Measurements from ENCODE around the gene DEPDC4. TPM values are rescaled to one million over a fixed set of nuclear protein-coding genes. Genes with fewer than 3 reads are reported as not detected.
A peak's percentile ranks its signal among the peaks of the same experiment; 100 is the strongest.

DEPDC4 gene
- total RNA-seq, 1 experiment from 2014 or later = 2.0 TPM

- DNase-seq (ENCODE audit: low read depth) = no peak
Measured at GRCh38 chr12:100215209-100215608, 51.7 kb downstream of the DEPDC4 start.

- no peak for DNase-seq (ENCODE audit: low read depth)
Measured at GRCh38 chr12:100214518-100214917, 52.4 kb downstream of the DEPDC4 start.

- no peak for DNase-seq (ENCODE audit: low read depth)
Measured at GRCh38 chr12:100213016-100213891, 53.6 kb downstream of the DEPDC4 start.

GRCh38 chr12:100211698-100212097, 55.2 kb downstream of the DEPDC4 start:
- no peak for DNase-seq (ENCODE audit: low read depth)

GRCh38 chr12:100208834-100209233, 58.0 kb downstream of the DEPDC4 start:
- DNase-seq (ENCODE audit: low read depth) = no peak

GRCh38 chr12:100207311-100207710, 59.6 kb downstream of the DEPDC4 start:
- no peak for DNase-seq (ENCODE audit: low read depth)

GRCh38 chr12:100201604-100202423, 65.1 kb downstream of the DEPDC4 start:
- DNase-seq (ENCODE audit: low read depth) = no peak

GRCh38 chr12:100200463-100201181, 66.3 kb downstream of the DEPDC4 start, which contains the start of gene ACTR6:
ACTR6 (plus strand) TSS chr12:100200815; CDS start chr12:100200852, 37 bp downstream.
- peak; percentile 95 for DNase-seq (ENCODE audit: low read depth)

- peak; percentile 22 for DNase-seq (ENCODE audit: low read depth)
Measured at GRCh38 chr12:100199347-100200149, 67.3 kb downstream of the DEPDC4 start.

GRCh38 chr12:100199023-100199346, 67.9 kb downstream of the DEPDC4 start:
- no peak for DNase-seq (ENCODE audit: low read depth)

GRCh38 chr12:100197486-100197885, 69.4 kb downstream of the DEPDC4 start:
- no peak for DNase-seq (ENCODE audit: low read depth)

- no peak for DNase-seq (ENCODE audit: low read depth)
Measured at GRCh38 chr12:100193085-100193484, 73.8 kb downstream of the DEPDC4 start.

Other genes starting within 250 kb of the DEPDC4 start
- gene BLTP3B, start 124.2 kb downstream of the DEPDC4 start, total RNA-seq (2014; rRNA removed) = 28.9 and 35.0 TPM in 2 replicates
- 23.9 and 26.6 TPM in 2 replicates for gene ACTR6, start 66.3 kb downstream of the DEPDC4 start, total RNA-seq (2014; rRNA removed)
- 42.6 and 54.2 TPM in 2 replicates for gene SCYL2, start 98 bp upstream of the DEPDC4 start, total RNA-seq (2014; rRNA removed)
- not detected in 2 replicates for gene SLC17A8, start 90.0 kb upstream of the DEPDC4 start, total RNA-seq (2014; rRNA removed)
- not detected in 2 replicates for gene NR1H4, start 206.8 kb upstream of the DEPDC4 start, total RNA-seq (2014; rRNA removed)

All from LHCN-M2 (cell line).